GM19438 (cell line): ENCODE results near the gene IHH.

Experiments used
- ATAC-seq: cut with Tn5 transposase; IDR thresholded peaks from one replicate; pipeline ENCODE4 v1.9.1; 2021; ENCODE audit warnings: low read depth; ENCODE audit not compliant: unreplicated experiment

Gene IHH

DNA sequence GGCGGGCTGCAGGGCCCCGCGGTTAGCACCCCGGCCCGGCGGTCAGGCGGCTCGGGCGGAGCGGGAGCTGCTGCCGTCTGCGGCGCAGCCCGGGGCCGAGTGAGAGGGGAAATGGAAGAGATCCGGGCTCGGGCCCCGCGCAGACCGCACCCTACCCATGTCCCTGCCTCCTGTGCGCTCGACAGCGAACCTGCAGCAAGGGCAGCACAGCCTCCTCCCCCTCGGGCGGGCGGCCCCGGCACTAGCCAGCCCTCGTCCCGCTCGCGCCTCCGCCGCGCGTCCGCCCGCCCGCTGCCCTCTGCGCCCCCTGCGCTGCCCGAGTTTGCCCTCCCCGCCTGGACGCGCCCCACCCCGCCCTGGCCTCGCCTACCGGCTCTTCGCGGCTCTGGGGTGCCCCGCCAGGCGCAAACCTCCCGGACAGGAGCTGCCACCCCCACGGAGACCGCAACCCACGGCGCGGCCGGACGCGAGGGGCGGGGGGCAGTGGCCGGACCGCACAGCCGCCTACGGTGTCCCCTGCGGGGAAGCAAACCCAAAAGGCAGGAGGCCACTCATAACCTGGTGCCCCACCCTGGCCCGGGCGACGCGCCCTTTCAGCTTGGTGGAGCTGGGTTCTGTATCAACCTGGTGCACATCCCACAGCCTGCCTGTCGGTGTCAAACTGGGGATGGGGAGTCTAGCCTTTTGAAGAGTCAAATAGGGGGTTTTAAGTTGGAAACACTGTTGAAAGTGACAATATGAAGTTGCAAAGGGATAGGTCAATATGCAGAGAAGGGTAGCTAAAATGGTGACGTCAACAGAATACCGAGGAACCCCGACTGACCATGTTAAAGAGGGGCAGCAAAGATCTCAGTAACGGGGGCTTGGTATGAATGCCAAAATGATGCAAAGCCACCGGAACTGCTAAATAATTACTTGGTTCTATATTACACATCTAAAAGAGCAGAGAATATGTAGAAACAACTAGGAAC lies at the start of gene IHH:
Gene IHH (minus strand): TSS at position 101 of the 971 bp plus-strand sequence. CDS start 454 bp downstream, outside the sequence.
- no peak for ATAC-seq

DNA sequence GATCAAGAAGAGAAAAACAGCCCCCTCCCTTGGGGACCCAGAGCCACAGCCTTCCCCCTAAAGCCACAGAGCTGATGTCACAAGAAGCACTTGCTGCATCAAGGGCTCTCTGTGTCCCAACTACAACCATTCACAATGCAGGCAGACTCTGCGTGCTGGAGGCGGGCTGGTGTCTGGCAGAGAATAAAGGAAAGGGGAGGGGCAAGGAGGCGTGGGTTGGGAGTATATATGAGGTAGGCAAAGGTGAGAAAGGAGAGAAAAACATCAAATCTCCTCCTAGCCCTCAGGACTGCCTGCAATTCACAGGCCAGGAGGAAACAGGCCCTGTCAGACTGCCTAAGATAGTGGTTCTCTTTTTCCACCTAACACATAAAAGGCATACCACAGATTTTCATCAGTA lies 48.8 kb upstream of the IHH start:
- ATAC-seq = no peak

DNA sequence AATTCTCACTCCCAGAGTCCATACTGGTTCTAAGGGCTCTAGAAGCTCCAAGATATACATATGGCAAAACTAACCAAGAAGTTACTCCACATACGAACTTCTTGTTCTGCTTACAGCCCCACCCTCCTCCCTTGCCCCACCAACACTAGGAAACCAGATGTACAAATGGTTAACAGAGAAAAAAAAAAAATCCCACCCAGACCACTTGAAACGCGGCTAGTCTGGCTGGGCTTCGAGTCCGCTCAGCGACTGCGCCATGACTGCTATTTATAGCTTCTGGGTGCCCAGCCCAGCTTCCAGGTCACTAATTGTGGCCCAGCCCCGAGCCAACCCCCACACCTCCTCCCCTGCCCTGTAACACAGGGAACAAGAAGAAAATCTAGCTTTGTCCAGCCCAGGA lies 47.0 kb upstream of the IHH start:
- ATAC-seq = no peak

DNA sequence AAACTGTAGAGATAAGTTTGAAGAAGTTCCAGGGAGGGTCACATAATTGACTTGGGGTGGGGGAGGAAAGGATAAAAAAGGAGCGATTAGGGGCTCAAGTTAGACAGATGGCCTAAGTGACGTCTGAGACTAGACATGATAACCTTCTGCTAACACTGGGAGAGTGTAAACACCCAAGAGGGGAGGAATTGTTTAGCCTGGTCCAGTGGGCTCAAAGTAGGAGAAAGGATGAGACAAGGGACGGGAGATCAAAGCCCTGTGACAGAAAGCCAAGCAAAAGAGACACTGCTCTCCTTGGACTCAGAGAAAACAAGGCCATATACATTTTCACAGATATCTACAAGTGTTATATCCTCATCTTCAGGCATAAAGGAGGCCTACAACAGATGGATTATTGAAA lies 45.5 kb upstream of the IHH start:
- ATAC-seq = no peak

DNA sequence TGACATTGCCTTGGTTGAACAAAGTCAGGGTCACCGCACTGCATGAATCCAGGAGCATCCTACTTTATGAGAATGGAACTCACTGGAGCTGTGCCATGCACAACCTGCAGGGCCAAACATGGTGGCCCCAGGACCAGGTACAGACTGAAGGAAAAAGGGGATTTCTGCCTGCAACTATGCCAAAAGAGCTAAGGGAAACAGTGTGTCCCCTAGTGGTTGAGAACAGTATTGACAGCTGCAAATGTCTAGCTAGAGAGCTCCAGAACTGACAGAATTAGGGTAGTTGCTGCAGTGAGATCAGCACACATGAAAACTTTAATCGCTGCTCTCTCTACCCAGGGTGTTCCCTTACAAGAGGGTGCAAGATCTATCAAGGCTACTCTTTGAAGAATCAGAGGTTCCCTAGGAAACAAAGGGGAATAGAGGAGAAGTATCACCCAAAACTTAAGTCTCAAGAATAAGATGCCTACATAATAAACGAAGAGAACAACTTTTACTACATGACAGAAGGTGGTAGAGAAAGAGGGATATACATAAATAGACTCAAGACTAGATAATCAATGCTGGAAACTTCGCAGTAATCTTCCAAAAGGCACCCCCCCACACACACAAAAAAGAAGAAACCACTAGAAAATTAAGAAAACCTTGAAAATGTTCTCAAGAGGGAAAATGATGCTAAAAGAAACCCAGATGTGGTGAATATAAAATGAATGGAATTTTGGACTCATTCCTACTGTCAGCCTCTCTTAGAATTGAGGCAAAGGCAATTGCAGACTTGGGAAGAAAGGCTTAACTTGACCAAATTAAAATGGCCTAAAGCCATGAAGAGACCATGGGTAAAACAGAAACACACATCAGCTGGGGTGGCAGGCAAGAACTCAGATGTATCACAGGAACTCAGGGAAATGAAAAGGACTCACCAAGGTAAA lies 43.6 kb upstream of the IHH start:
- ATAC-seq = no peak

DNA sequence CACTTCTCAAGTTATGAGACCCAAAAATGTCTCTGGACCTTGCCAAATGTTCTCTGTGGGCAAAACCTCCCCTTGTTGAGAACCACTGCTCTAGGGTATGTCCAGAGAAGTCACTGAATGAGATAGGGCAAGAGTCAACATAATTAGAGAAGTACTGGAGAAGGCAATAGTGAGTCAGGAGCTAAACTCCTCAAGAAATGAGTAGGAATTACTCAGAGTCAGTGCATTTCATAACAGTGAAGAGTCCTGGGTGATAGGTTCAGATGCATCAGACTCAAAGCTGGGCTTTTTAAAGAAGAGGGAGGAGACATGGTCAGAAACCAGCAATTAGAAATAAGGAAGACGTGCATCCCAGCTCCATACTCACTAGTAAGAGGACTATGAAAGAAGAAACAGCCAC lies 38.6 kb upstream of the IHH start:
- ATAC-seq = no peak

DNA sequence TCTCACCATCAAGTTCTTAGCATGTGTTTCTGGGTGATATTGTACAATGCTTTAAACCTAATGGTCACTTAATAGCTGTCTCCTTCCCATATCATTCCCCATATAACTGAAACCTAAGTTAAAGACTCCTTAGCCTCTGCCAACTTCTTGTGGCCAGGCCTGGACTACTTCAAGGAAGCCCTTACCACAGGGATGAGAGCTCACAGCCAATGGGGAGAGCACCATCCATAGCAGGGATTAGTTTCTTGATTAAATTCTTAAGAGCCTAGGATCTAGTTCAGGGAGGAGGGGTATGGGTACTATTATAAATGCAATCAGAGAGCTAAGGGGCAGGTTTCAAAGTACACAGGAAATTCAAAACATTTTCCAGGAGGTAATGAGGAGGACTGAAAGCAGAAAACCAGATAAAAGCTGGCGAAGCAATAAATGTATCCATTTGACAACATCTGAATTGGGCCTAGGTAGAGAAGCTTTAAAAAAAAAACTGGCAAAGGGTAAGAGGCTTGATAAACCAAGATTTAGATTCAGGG lies 34.8 kb upstream of the IHH start:
- ATAC-seq = no peak

DNA sequence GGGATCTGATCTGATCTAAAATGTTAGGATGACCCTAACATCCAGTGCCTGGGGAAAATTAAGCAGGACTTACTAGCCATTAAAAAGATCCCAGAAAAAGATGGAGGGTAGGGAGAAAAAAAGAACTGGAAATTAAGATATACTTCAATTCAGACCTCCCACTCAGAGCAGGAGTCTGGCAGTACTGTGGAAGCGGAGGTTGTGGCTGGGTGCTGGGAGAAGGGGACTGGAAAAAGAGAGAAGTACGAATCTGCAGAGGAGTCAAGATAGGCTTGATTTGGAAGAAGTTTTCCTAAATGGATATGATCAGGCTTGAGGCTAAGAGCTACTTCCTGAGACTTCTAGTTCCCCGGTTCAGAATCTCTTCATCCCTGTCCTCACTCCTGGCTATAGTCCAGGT lies 33.5 kb upstream of the IHH start:
- ATAC-seq = no peak

DNA sequence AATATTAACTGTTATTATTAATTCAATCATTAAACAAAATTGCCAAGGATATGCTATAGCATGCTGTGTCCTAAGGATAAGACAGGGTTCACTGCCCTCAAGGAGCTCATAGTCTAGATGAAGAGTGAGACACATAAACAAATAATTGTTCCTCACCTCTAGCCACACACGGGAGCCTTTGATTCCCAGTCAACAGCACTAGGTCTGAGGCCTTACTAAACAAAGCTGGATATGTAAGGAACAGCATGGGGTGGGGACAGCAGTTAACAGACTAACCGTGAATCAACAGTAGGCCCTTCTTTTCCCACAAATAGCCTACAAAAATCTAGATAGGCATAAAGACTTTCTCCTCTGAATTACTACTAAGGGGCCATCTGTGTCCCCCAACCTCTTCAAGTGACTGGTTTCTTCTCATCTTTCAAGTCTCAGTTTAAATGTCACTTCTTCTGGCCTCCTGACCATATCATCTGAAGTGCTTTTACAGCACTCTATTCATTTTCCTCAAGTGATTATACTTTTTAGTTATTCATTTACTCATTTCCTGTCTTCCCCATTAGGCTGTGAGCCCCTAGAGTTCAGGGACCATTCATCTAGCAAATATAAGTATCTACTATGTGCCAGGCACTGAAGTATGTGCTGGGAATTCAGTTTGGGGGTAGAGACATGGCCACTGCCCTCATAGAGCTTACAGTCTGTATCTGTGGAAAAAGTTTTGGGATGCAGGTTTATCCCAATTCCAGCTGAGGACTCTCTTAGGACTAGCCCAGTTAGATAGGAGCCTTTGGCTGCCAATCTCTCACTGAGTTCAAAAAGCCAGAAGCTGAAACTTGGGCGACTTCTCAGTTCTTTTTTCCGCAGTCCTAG lies 29.9 kb upstream of the IHH start:
- no peak for ATAC-seq

DNA sequence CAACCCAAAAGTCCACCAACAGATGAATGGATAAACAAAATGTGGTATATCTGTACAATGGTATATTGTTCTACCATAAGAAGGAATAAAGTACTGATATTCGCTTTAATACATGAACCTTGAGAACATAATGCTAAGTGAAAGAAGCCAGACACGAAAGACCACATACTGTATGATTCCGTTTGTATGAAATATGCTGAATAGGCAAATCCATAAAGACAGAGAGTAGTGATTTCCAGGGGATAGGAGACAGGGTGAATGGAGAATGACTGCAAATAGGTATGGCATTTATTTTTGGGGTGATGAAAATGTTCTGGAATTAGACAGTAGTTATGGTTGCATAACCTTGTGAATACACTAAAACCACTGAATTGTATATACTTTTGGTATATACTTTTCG lies 28.6 kb upstream of the IHH start:
- no peak for ATAC-seq

DNA sequence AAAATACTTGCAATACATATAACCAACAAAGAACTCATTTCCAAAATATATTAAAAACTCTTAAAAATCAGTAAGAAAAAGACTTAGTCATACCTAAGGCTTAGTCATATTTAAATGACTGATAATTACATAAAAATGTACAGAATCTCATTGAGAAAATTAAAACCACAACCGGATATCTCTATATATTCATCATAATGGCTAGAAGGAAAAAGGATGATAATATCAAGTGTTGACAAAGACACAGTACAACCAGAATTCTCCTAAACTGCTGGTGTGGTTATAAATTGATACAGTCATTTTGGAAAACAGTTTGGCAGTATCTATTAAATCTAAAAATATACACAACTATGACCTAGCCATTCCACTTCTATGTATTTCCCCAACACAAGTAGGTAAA lies 27.1 kb upstream of the IHH start:
- ATAC-seq = no peak

DNA sequence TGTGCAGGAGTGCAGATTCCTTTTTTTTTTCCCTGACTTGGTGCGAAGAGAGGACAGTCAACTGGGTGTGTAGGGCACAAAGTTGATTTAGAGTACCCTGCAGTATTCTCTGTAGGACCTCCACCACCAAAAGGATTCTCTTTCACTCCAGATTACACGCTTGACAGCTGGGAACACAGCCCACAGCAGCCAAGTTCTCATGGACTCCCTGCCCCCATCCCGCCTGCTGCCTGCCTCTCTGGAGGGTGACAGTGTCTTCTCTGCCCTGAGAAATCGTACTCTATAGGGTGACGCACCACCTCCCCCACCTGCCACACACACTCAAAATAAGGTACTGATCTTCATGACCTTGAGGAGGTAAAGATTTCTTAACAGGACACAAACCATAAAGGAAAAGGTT lies 26.6 kb upstream of the IHH start:
- ATAC-seq = no peak

DNA sequence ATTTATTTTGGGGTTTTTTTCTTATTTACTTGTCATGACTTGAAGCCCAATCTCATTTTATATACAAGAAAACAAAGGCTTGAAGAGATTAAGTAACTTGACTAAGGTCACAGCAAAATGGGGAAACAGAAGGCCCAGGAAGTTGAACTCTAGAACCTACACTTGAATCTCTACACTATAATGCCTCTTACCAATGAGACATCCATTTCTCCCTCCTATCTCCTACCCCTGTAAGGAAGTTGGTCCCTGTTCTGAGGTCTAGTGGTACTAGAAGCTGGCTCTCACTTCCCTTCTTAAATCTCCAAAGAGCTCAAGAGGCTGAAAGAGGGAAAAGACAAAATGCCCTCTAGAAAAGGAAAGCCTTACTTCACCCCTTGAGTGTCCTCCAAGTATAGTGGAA lies 25.5 kb upstream of the IHH start:
- no peak for ATAC-seq

DNA sequence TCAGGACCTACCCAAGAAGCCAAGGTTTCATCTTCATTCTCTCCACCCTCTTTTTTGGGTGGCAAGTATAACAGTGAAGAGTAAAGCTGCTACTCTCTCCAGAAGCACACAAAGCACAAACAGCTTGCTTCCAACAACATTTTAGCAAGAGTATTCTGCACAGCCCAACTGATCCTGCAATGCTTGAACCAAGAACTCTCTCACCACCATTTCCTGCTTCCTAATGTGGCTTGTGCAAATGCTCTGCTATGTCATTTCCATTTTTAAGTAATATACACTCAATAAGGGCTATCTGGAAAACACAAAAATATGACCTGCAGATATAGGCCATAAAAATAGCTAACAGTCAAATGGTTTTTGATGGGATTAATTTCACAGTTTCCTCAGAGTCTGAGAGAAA lies 24.1 kb upstream of the IHH start:
- no peak for ATAC-seq

DNA sequence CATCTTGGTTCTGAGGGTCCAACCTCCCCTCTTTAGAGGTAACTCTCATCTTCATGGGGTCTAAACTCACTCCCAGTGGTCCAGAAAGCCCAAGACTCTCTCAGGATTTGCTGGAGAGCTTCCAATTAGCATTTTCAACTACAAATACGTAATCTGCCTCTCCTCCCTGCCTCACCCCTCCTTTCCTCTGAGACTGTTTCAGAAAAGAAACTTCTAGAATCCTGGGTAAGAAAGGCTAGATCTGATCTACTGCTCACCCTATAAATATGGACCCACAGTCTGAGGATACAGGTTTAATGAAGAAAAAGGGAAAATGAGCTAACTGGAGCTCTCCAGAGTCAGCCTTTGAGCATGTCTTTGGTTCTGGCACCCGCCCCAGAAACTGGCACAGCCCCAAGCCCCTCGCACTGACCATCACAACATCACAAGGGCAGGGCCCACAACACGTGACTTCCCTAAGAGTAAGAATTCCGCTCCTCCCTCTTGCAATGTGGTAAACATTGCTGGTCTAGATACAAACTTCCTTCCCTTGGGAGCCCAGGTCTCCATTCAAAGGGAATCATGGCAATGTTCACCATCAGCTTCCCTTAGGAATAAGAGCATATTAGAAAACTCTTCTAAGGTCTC lies 21.7 kb upstream of the IHH start:
- no peak for ATAC-seq

DNA sequence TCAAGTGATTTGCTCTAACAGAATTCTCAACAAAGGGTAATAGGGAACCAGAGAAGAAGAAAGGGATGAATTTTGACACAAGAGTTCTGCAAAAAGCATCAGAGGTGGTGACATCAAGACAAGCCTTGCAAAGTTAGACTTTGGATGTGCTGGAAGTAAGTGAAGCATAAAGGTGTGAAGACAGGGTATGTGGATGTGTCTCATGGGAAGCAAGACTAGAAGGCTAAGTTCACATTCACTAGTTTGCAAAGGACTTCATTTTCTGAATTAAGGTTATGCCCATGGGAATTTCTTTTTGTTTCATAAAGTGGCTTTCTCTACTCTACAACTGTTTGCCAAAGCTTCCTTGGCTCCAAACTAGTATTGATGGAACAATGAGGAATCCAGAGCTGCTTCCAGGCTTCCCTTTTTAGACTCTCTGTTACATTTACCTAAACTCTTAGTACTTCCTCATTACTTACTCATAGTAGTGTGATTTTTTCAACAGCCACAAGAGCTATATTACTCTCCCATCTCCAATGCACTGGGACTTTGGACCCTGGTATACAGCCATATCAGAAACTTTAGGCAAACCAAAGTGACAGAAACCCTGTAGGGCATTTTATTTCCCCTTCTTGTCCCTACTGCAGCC lies 21.1 kb upstream of the IHH start:
- ATAC-seq = no peak

DNA sequence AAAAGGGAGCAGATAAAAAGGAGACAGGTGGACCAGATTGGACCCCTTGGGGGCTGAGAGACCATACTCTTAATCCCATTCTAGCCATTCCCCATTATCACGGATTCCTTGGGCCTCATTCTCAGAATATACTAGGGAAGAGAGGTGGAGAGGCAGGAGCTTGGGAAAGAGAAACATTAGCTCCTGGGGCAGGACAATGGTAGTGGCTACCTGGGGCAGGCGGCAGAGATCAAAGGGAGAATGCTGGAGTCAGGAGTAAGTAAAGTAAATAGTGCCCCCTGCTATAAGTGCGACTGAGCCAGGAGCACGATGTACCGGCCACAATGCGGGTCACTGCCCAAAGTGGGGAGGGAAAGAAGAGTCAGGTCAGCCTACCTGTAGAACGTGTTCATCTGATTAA lies 20.4 kb upstream of the IHH start:
- no peak for ATAC-seq

DNA sequence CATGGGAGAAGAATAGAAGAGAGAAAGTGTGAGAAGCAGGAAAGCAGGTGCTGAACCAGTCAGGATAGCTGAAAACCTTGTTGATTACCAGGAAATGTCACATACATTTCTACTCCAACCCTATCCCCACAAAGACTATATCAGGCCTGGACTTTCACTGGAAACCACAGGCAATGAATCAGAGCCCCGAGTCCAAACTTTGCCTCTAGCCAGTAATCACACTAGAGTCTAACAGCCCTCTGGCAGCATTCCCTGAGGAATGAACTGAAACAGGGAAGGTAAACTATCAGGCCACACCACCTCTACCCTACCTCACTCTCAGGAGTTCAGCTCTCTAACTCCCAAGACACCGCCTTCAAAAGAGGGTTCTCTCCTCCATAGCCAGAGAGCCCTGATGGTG lies 18.7 kb upstream of the IHH start:
- ATAC-seq = no peak

DNA sequence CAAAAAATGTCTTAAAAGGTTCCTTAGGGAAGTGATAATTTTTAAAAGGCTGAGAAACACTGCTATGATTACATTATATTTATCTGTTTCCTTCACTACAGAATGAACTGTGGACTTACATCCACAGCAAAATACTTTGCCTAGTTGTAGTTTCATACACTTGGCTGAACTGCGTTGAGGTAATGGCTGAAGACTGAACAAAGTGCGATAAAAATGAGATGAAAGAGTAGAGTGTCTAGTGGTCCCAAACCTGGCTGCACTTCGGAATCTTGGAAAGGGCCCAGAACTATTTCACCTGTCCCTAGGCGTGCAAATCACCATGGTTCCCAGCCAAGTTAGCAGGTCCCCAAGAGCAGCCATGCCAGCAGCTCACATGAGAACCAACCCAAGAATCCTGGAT lies 18.2 kb upstream of the IHH start:
- no peak for ATAC-seq
